Kidney epithelial cell (primary cell): ENCODE data around the gene VILL. TPM values are rescaled to one million over a fixed set of nuclear protein-coding genes. Genes with fewer than 3 reads are reported as not detected.

Experiments
- DNase-seq: peaks from one replicate; pipeline ENCODE4 v3.0.0-alpha.2; 2010; ENCODE audit warnings: low read depth
- H3K27me3 ChIP-seq: 2 replicates; pipeline ENCODE4 v1.6.0; 2011; ENCODE audit warnings: low read length; ENCODE audit not compliant: control insufficient read depth, insufficient read depth
- H3K36me3 ChIP-seq: 2 replicates; pipeline ENCODE4 v1.5.1; 2011; ENCODE audit warnings: low read length; ENCODE audit not compliant: control insufficient read depth, insufficient read depth
- H3K4me3 ChIP-seq: 2 replicates; pipeline ENCODE4 v1.5.1; 2011; ENCODE audit warnings: low read depth, mild to moderate bottlenecking, control low read depth, low read length
- total RNA-seq: library from RNA; depleted of rRNA; stranded (reverse); fragments of >200 nt; gene quantifications from 2 replicates; pipeline ENCODE4 v1.2.3, GENCODE V29; 2015
- TF ChIP-seq, protein P1 (sequence below): IDR thresholded peaks from 2 replicates; pipeline ENCODE4 v1.5.1; 2011; ENCODE audit warnings: mild to moderate bottlenecking, moderate library complexity, low read length, control low read depth, inconsistent platforms; ENCODE audit not compliant: insufficient read depth, poor library complexity, severe bottlenecking

VILL gene
- total RNA-seq, 1 donor from 2014 or later = 7.8 TPM

DNA sequence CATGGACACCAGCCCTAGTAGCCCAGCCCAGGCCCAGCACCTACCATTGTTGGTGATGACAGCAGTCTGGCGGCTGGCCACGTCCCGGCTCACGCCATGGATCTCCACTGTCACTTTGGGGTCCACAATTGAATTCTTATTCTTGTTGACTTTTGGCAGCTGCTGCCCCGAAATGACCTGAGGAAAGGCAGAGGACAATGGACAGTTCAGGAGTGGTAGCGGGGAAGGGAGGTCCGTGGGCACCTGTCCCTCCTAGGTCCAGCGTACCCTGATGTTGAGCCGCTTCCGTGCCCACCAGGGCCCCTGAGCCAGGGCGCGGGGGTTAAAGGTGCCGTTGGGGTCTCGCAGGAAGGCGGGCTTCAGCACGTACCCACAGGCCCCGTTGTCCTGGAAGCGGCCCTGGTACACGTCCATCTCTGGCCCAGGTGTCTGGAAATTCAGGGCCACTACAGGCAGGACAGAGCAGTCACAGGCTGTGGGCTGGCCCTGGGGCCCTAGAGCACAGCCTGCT, 17.7 kb downstream of the VILL start:
- H3K36me3 ChIP-seq = no peaks in the 10 kb centered on the region
- TF ChIP-seq, protein P1, sequence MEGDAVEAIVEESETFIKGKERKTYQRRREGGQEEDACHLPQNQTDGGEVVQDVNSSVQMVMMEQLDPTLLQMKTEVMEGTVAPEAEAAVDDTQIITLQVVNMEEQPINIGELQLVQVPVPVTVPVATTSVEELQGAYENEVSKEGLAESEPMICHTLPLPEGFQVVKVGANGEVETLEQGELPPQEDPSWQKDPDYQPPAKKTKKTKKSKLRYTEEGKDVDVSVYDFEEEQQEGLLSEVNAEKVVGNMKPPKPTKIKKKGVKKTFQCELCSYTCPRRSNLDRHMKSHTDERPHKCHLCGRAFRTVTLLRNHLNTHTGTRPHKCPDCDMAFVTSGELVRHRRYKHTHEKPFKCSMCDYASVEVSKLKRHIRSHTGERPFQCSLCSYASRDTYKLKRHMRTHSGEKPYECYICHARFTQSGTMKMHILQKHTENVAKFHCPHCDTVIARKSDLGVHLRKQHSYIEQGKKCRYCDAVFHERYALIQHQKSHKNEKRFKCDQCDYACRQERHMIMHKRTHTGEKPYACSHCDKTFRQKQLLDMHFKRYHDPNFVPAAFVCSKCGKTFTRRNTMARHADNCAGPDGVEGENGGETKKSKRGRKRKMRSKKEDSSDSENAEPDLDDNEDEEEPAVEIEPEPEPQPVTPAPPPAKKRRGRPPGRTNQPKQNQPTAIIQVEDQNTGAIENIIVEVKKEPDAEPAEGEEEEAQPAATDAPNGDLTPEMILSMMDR = no peak
- no peak overlapping the region for H3K4me3 ChIP-seq
- H3K27me3 ChIP-seq = no peaks in the 10 kb centered on the region
- DNase-seq = no peak

DNA sequence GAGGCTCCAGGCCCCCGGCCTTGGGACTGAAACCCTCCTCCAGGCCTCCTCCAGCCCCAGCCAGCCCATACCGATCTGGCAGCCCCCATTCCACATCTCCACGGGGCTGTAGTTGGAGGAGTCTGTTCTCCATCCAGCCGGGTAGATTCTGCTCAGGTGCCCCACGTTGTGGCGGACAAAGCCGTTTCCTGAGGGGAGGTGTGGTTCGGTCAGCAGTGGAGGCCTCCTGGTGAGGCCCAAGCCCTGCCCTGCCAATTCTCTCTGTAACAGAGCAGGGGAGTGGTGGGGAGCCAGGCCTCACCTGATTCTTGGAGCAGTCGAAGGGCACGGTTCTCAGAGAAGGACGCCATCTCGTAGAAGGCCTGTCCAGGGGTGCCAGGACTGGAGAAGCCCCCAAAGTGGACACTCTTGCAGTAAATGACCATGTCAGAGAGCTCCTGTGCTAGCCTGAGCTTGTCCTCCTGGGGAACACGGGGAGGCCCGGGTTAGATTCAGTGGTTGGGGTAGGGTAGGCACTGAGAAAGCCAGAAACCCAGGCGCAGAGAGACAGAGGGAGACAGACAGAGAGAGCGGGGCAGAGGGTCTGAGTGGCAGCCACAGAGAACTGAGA, 18.5 kb downstream of the VILL start:
- TF ChIP-seq, protein P1 = no peak
- Histone ChIP-seq H3K36me3 (no peaks in the 10 kb centered on the region), H3K27me3 (no peaks in the 10 kb centered on the region), H3K4me3 (no peak overlapping the region)
- DNase-seq = no peak

DNA sequence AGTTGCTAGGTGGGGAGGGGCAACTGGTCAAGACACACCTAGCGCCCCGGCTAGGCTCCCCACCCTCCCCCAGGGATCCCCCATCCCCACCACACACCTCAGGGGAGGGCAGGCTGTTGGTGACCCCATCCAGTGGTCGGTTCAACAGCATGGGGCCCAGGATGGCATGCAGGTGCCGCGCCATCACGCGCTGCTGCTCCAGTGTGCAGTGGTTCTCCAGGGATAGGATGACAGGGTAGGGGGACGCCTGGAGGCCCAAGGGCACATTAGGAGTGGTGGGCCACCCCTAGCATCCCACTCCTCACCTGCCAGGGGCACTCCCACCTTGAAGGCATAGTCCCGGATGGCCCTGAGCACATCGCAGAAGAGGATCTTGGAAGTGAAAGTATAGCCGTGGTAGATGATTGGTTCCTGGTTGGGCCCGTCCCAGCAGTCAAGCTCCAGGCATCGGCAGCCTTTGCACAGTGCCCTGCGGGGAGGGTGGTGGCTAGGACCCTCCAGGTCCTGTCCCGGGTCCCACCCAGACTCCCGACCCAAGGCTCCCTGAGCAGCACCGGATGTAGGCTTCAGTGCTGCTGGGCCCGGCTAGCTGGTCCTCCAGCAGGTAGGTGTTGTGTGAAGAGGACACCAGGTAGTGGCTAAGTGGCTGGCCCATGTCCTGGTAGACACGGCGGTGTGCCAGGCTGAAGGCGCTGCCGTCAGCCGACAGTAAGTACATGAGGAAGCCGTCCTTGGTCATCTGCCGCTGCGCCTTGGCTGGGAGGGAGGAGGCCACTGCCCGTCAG, 19.4 kb downstream of the VILL start:
- TF ChIP-seq, protein P1 = no peak
- Histone ChIP-seq H3K27me3 (no peaks in the 10 kb centered on the region), H3K4me3 (no peak overlapping the region), H3K36me3 (no peaks in the 10 kb centered on the region)
- DNase-seq = no peak

DNA sequence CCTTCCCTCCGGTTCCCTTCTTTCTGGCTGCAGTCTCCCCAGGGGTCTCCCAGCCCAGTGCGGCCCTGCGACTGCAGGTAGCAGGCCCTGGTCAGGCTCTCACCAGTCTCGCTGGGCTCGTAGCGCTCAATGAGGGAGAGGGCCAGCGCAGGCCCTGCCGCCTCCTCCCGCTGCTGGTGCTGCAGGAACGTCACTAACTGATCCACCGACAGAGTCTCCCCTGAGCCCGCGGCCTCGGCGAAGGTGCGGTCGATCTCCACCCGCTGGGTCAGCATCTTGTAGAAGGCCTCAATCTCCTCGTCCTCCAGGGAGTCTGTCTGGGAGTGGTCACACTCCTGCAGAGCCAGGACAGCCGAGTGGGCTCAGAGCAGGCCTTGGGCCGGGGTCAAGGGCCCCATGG, 20.5 kb downstream of the VILL start:
- no peak for DNase-seq
- TF ChIP-seq, protein P1 = no peak

DNA sequence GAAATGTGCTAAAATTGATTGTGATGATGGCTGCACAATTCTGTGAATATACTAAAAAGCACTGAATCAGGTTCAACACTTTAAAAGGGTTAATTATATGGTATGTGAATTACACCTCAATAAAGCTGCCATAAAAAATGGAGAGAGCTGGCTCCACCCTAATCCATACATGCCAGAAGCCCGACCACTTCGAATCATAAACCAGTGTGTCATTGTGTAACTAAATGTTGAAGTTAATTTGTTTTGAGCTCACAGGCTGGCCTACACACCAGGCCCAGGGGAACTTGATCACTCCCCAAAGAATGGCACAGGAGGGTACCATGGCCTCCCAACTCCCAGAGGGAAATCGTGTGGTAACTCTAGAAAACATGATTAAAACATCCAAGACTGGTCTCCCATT, 24.9 kb downstream of the VILL start:
- no peaks in the 10 kb centered on the region for H3K36me3 ChIP-seq
- TF ChIP-seq, protein P1 = no peak
- H3K27me3 ChIP-seq = no peaks in the 10 kb centered on the region
- H3K4me3 ChIP-seq = no peak overlapping the region
- no peak for DNase-seq

More for the DNA sequence above, 20.5 kb downstream of the VILL start:
- Histone ChIP-seq H3K4me3 (no peak overlapping the region), H3K36me3 (no peaks in the 10 kb centered on the region), H3K27me3 (no peaks in the 10 kb centered on the region)
